Activated B cell treated with CpG ODN at 0.5 μM for 24 hours (primary cell): Measurements from ENCODE around the gene STARD13. TPM values are rescaled to one million over a fixed set of nuclear protein-coding genes. Genes with fewer than 3 reads are reported as not detected.

Experiments
- ATAC-seq: fragments of 200-7000 bp; cut with Tn5 transposase; one replicate; pipeline ENCODE4 v1.10.0; 2021; ENCODE audit warnings: low read depth, mild to moderate bottlenecking, moderate library complexity
- CTCF ChIA-PET: fragments of 350-600 bp; sonication (Branson Sonifier 250); formaldehyde crosslinking; loops from one replicate; lab custom pipeline; 2021; ENCODE audit warnings: antibody characterized with exemption; lab: Charles Lee
- POLR2A ChIA-PET: fragments of 350-600 bp; sonication (Branson Sonifier 250); formaldehyde crosslinking; loops from one replicate; lab custom pipeline; 2021; ENCODE audit warnings: antibody characterized with exemption; lab: Charles Lee
- DNase-seq: peaks from one replicate; pipeline ENCODE4 v3.0.0; 2022
- H3K27ac Mint-ChIP-seq: one replicate; pipeline ENCODE4 v1.8.0; 2020; ENCODE audit warnings: mixed read lengths
- H3K27me3 Mint-ChIP-seq: one replicate; pipeline ENCODE4 v1.8.0; 2021; ENCODE audit warnings: mixed read lengths
- H3K36me3 Mint-ChIP-seq: one replicate; pipeline ENCODE4 v1.8.0; 2021; ENCODE audit warnings: low read depth, mixed read lengths
- H3K4me1 Mint-ChIP-seq: one replicate; pipeline ENCODE4 v1.8.0; 2021; ENCODE audit warnings: mixed read lengths
- H3K4me3 Mint-ChIP-seq: one replicate; pipeline ENCODE4 v1.8.0; 2020; ENCODE audit warnings: mild to moderate bottlenecking, mixed read lengths
- H3K9me3 Mint-ChIP-seq: one replicate; pipeline ENCODE4 v1.8.0; 2020; ENCODE audit warnings: mixed read lengths
- CTCF ChIP-seq: fragments of 200-600 bp; IDR thresholded peaks from one replicate; pipeline ENCODE4 v1.8.0; 2022; ENCODE audit warnings: antibody characterized with exemption, mild to moderate bottlenecking
- intact Hi-C: fragments of 100-400 bp; cut with micrococcal nuclease; formaldehyde crosslinking; loops from one replicate; pipeline ENCODE4 v1.15.1; 2024
- total RNA-seq: library from RNA; stranded (reverse); gene quantifications from 2 replicates; pipeline ENCODE4 v1.2.3, GENCODE V29; 2022

STARD13 gene
- total RNA-seq, 1 donor from 2014 or later: 0.13 TPM

DNA sequence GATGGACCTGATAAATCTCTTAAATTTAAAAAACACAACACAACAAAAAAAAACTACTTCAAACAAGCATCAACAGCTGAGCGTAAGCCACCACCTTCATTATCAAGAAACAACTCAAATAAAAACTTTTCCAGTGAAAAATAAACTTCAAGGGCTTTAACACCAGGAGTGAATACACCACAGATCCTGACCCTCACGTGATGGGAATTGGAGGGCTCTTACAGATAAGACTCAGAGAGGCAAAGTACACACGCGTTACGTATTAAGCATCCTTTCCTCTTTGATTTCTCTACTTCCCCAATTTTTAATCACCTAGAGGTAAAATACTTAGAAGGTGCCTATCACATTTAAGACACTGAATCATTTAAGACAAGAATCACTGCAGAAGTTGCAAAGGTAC, 573 bp upstream of the STARD13 start:
- Mint-ChIP-seq H3K9me3 (no peaks in the 10 kb centered on the region), H3K4me1 (peaks cover 17% of the 10 kb centered on the region), H3K4me3 (peak overlapping the region; percentile 82), H3K36me3 (no peaks in the 10 kb centered on the region), H3K27ac (no peak overlapping the region), H3K27me3 (peaks cover 28% of the 10 kb centered on the region)
- no peak for TF ChIP-seq CTCF
- ChIA-PET CTCF (no interaction called here), POLR2A (no interaction called here)
- ATAC-seq (no peak), DNase-seq (no peak)
- intact Hi-C loops: loop anchor here (5.0 kb wide), 1 partner anchor 436 kb away; no protein-coding TSS in a partner anchor

DNA sequence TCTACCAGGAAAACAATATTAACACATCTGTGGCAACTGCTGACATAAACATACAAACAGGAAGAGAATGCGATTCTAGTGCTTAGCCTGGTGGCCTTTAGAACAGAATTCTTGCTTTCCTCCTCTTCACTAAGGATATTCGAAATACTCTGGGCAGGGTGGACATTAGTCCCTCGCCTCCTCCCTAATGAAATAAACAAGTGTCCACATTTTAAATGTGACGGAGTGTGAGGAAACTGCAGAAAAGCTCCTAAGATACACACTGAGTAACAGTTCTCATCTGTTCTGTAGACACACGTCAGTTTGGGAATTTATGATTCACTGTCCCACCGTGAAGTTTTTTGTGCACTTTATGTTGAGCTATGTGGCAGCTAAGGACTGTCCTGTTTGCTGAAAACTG, 639 bp downstream of the STARD13 start:
- POLR2A ChIA-PET: no interaction called here
- Mint-ChIP-seq H3K36me3 (no peaks in the 10 kb centered on the region), H3K9me3 (no peaks in the 10 kb centered on the region), H3K27ac (no peak overlapping the region), H3K4me1 (peaks cover 17% of the 10 kb centered on the region), H3K27me3 (peaks cover 27% of the 10 kb centered on the region), H3K4me3 (peak overlapping the region; percentile 82)
- ATAC-seq: no peak
- DNase-seq: no peak
- CTCF ChIA-PET: no interaction called here
- no peak for TF ChIP-seq CTCF
- intact Hi-C loops: loop anchor here (5.0 kb wide), 1 partner anchor 437 kb away; no protein-coding TSS in a partner anchor

- Mint-ChIP-seq H3K9me3 (no peaks in the 10 kb centered on the region), H3K4me1 (peaks cover 17% of the 10 kb centered on the region), H3K27ac (no peak overlapping the region), H3K27me3 (peaks cover 31% of the 10 kb centered on the region), H3K4me3 (no peak overlapping the region), H3K36me3 (no peaks in the 10 kb centered on the region)
- intact Hi-C loops: no loop called here
- no peak for TF ChIP-seq CTCF
- no peak for DNase-seq
- no peak for ATAC-seq
- ChIA-PET POLR2A (no interaction called here), CTCF (no interaction called here)
Observed at GRCh38 chr13:33284031-33284430, 1.5 kb downstream of the STARD13 start.

GRCh38 chr13:33283195-33283911, 2.2 kb downstream of the STARD13 start:
- ChIA-PET CTCF (no interaction called here), POLR2A (no interaction called here)
- H3K4me1 Mint-ChIP-seq: peaks cover 17% of the 10 kb centered on the region
- no peak overlapping the region for H3K4me3 Mint-ChIP-seq
- no peak for TF ChIP-seq CTCF
- DNase-seq: no peak
- intact Hi-C loops: no loop called here
- no peak for ATAC-seq
- H3K9me3 Mint-ChIP-seq: no peaks in the 10 kb centered on the region
- H3K36me3 Mint-ChIP-seq: no peaks in the 10 kb centered on the region
- no peak overlapping the region for H3K27ac Mint-ChIP-seq
- peaks cover 31% of the 10 kb centered on the region for H3K27me3 Mint-ChIP-seq

GRCh38 chr13:33281951-33282595, 3.5 kb downstream of the STARD13 start:
- Mint-ChIP-seq H3K36me3 (no peaks in the 10 kb centered on the region), H3K4me1 (peaks cover 17% of the 10 kb centered on the region), H3K9me3 (no peaks in the 10 kb centered on the region), H3K4me3 (no peak overlapping the region), H3K27me3 (peaks cover 30% of the 10 kb centered on the region), H3K27ac (no peak overlapping the region)
- no peak for DNase-seq
- POLR2A ChIA-PET: no interaction called here
- ATAC-seq: no peak
- TF ChIP-seq CTCF: no peak
- intact Hi-C loops: no loop called here
- CTCF ChIA-PET: no interaction called here
